HEK293 (cell line): Measurements from ENCODE around the gene DVL1.
A peak's percentile ranks its signal among the peaks of the same experiment; 100 is the strongest.

ENCODE experiments used
- CTCF ChIA-PET: fragments of 350-600 bp; formaldehyde crosslinking; extraction: SDS; loops from one replicate; lab custom pipeline; 2021; ENCODE audit warnings: antibody characterized with exemption; lab: Yijun Ruan, JAX
- POLR2A ChIA-PET: fragments of 300-600 bp; formaldehyde crosslinking; extraction: SDS; loops from one replicate; lab custom pipeline; 2020; ENCODE audit warnings: antibody characterized with exemption, inconsistent platforms; lab: Yijun Ruan, JAX
- H3K27ac ChIP-seq: fragments of 200-500 bp; sonication (Bioruptor generic); 2 replicates; pipeline ENCODE4 v1.5.1; 2014; ENCODE audit warnings: low read depth, low read length, control low read depth, inconsistent platforms; ENCODE audit errors: extremely low read depth
- H3K36me3 ChIP-seq, 2 experiments: fragments of 200-500 bp in 1 of 2; sonication (Bioruptor generic) in 1 of 2; 1 replicate in 1 of 2; 2 replicates in 1 of 2; pipeline ENCODE4 v1.5.1; 2014 to 2017; ENCODE audit warnings: inconsistent platforms in 2 of 2, low read length in 2 of 2; ENCODE audit not compliant: control insufficient read depth in 2 of 2, insufficient read depth in 1 of 2
- H3K4me1 ChIP-seq: fragments of 200-500 bp; sonication (Bioruptor generic); 2 replicates; pipeline ENCODE4 v1.5.1; 2014; ENCODE audit warnings: mild to moderate bottlenecking, low read length, inconsistent platforms; ENCODE audit not compliant: control insufficient read depth, insufficient read depth
- H3K4me3 ChIP-seq: 2 replicates; pipeline ENCODE4 v1.5.1; 2011; ENCODE audit warnings: low read depth, mild to moderate bottlenecking, control low read depth, low read length, moderate library complexity
- H3K9me3 ChIP-seq: fragments of 200-500 bp; sonication (Bioruptor generic); 2 replicates; pipeline ENCODE4 v1.5.1; 2014; ENCODE audit warnings: low read depth, low read length, inconsistent platforms; ENCODE audit not compliant: control insufficient read depth, insufficient read depth
- FEZF1 ChIP-seq: fragments of 450-650 bp; formaldehyde crosslinking; IDR thresholded peaks from 2 replicates; pipeline ENCODE4 v1.5.1; 2016; ENCODE audit warnings: missing biosample characterization, missing genetic modification characterization
- MEIS1 ChIP-seq: sonication (generic); formaldehyde crosslinking; IDR thresholded peaks from 2 replicates; pipeline ENCODE4 v1.8.1; 2022; ENCODE audit warnings: missing genetic modification reagents, mild to moderate bottlenecking, borderline replicate concordance
- REST ChIP-seq: fragments of 450-650 bp; formaldehyde crosslinking; IDR thresholded peaks from 2 replicates; pipeline ENCODE4 v1.5.1; 2016; ENCODE audit warnings: missing biosample characterization, missing genetic modification characterization
- SP3 ChIP-seq: fragments of 450-650 bp; formaldehyde crosslinking; IDR thresholded peaks from 2 replicates; pipeline ENCODE4 v1.5.1; 2016; ENCODE audit warnings: missing biosample characterization, missing genetic modification characterization
- ZFHX2 ChIP-seq: fragments of 450-650 bp; formaldehyde crosslinking; conservative IDR thresholded peaks from 2 replicates; pipeline ENCODE4 v1.5.1; 2016; ENCODE audit warnings: missing biosample characterization, missing genetic modification characterization
- ZNF133 ChIP-seq: fragments of 450-650 bp; formaldehyde crosslinking; IDR thresholded peaks from 2 replicates; pipeline ENCODE4 v1.5.1; 2016; ENCODE audit warnings: missing biosample characterization, missing genetic modification characterization
- ZNF184 ChIP-seq: fragments of 450-650 bp; IDR thresholded peaks from 2 replicates; pipeline ENCODE4 v1.5.1; 2018; ENCODE audit warnings: missing biosample characterization, mild to moderate bottlenecking, missing genetic modification characterization
- ZNF214 ChIP-seq: fragments of 450-650 bp; formaldehyde crosslinking; IDR thresholded peaks from 2 replicates; pipeline ENCODE4 v1.5.1; 2017; ENCODE audit warnings: missing biosample characterization, mild to moderate bottlenecking, missing genetic modification characterization, borderline replicate concordance
- ZNF280D ChIP-seq: fragments of 450-650 bp; formaldehyde crosslinking; IDR thresholded peaks from 2 replicates; pipeline ENCODE4 v1.5.1; 2016; ENCODE audit warnings: missing biosample characterization, missing genetic modification characterization
- ZNF350 ChIP-seq: fragments of 450-650 bp; formaldehyde crosslinking; IDR thresholded peaks from 2 replicates; pipeline ENCODE4 v1.5.0; 2017; ENCODE audit warnings: missing biosample characterization, mild to moderate bottlenecking, missing genetic modification characterization
- ZNF600 ChIP-seq: fragments of 450-650 bp; formaldehyde crosslinking; IDR thresholded peaks from 2 replicates; pipeline ENCODE4 v1.5.1; 2016; ENCODE audit warnings: missing biosample characterization, missing genetic modification characterization
- ZNF645 ChIP-seq: fragments of 450-650 bp; formaldehyde crosslinking; IDR thresholded peaks from 2 replicates; pipeline ENCODE4; 2016; ENCODE audit warnings: missing biosample characterization, missing genetic modification characterization
- ZNF792 ChIP-seq: fragments of 450-650 bp; formaldehyde crosslinking; IDR thresholded peaks from 2 replicates; pipeline ENCODE4 v1.5.1; 2016; ENCODE audit warnings: missing biosample characterization, missing genetic modification characterization
- ZSCAN4 ChIP-seq: fragments of 450-650 bp; formaldehyde crosslinking; IDR thresholded peaks from 2 replicates; pipeline ENCODE4 v1.5.1; 2017; ENCODE audit warnings: missing biosample characterization, missing genetic modification characterization
- TF ChIP-seq, protein P1 (sequence below): fragments of 450-650 bp; formaldehyde crosslinking; IDR thresholded peaks from 2 replicates; pipeline ENCODE4 v1.5.1; 2016; ENCODE audit warnings: missing biosample characterization, missing genetic modification characterization

DVL1 gene

DNA sequence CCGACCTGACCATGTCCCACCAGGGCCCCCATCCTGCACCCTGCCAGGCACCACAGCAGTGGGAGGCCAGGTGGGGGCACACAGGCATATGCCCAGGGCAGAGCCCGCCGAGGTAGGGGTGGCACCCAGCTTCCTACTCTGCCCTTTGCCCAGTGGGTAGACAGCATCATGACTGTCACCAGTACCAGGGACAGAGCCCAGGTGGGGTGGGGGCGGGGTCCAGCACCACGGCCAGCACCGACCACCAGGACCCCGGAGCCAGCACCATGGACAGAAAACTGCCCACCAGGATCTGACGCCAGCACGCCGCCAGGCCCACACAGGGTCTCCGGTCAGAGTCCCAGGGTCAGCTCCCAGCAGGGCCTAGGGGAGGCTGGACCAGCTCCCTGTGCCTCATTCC is 14.4 kb downstream of the DVL1 start:
- TF ChIP-seq REST: peak; percentile 100
- no peak for TF ChIP-seq ZNF645
- TF ChIP-seq, protein P1, sequence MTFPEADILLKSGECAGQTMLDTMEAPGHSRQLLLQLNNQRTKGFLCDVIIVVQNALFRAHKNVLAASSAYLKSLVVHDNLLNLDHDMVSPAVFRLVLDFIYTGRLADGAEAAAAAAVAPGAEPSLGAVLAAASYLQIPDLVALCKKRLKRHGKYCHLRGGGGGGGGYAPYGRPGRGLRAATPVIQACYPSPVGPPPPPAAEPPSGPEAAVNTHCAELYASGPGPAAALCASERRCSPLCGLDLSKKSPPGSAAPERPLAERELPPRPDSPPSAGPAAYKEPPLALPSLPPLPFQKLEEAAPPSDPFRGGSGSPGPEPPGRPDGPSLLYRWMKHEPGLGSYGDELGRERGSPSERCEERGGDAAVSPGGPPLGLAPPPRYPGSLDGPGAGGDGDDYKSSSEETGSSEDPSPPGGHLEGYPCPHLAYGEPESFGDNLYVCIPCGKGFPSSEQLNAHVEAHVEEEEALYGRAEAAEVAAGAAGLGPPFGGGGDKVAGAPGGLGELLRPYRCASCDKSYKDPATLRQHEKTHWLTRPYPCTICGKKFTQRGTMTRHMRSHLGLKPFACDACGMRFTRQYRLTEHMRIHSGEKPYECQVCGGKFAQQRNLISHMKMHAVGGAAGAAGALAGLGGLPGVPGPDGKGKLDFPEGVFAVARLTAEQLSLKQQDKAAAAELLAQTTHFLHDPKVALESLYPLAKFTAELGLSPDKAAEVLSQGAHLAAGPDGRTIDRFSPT (tag by site-specific recombination): peak; percentile 62; the same call in 1 of the 2 replicates
- Histone ChIP-seq H3K36me3 (peaks cover 0 to 56% of the 10 kb centered on the region in 2 experiments; a peak in 1 of 3 replicates), H3K27ac (no peak overlapping the region), H3K4me3 (no peak overlapping the region), H3K9me3 (no peaks in the 10 kb centered on the region), H3K4me1 (no peaks in the 10 kb centered on the region)
- ChIA-PET CTCF (no interaction called here), POLR2A (interaction anchor here (0.6 to 2.4 kb wide), 6 partner anchors 10 to 218 kb away, joined by 3 to 7 read pairs (median 3); no protein-coding TSS in a partner anchor)

DNA sequence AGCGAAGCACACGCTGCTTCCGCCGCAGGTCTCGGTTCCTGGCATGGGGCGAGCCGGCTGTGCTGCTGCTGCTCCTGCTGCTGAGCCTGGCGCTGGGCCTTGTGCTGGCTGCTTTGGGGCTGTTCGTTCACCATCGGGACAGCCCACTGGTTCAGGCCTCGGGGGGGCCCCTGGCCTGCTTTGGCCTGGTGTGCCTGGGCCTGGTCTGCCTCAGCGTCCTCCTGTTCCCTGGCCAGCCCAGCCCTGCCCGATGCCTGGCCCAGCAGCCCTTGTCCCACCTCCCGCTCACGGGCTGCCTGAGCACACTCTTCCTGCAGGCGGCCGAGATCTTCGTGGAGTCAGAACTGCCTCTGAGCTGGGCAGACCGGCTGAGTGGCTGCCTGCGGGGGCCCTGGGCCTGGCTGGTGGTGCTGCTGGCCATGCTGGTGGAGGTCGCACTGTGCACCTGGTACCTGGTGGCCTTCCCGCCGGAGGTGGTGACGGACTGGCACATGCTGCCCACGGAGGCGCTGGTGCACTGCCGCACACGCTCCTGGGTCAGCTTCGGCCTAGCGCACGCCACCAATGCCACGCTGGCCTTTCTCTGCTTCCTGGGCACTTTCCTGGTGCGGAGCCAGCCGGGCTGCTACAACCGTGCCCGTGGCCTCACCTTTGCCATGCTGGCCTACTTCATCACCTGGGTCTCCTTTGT is 15.5 kb downstream of the DVL1 start:
- ChIA-PET POLR2A (interaction anchor here (1.5 kb wide), 1 partner anchor 14 kb away, joined by 4 read pairs; no protein-coding TSS in a partner anchor), CTCF (no interaction called here)
- Histone ChIP-seq H3K4me1 (no peaks in the 10 kb centered on the region), H3K36me3 (peaks cover 0 to 47% of the 10 kb centered on the region in 2 experiments; a peak in 1 of 3 replicates), H3K9me3 (no peaks in the 10 kb centered on the region), H3K27ac (no peak overlapping the region), H3K4me3 (no peak overlapping the region)
- no peak for TF ChIP-seq FEZF1 (tag by site-specific recombination)
- no peak for TF ChIP-seq ZNF184 (tag by site-specific recombination)
- TF ChIP-seq, protein P1 (tag by site-specific recombination): 0 out of 2 replicates have a peak, but pooled peaks have one; percentile 65
- TF ChIP-seq ZNF214 (tag by site-specific recombination): no peak
- TF ChIP-seq ZNF600 (tag by site-specific recombination): peak; percentile 88
- no peak for TF ChIP-seq MEIS1 (CRISPR knock-in tag)
- TF ChIP-seq SP3 (tag by site-specific recombination): no peak
- no peak for TF ChIP-seq ZNF350 (tag by site-specific recombination)
- no peak for TF ChIP-seq ZNF280D (tag by site-specific recombination)
- no peak for TF ChIP-seq ZSCAN4 (tag by site-specific recombination)
- no peak for TF ChIP-seq ZNF792 (tag by site-specific recombination)
- no peak for TF ChIP-seq ZNF133 (tag by site-specific recombination)
- TF ChIP-seq ZFHX2 (tag by site-specific recombination): no peak
